GM21576 (cell line): ENCODE measurements around the gene WDR53.
"Not testable (repeated sequence)": the region's sequence is repeated elsewhere in the genome, so short reads cannot be mapped to it uniquely, and the experiment has no call there.

Experiments used
- ATAC-seq: cut with Tn5 transposase; IDR thresholded peaks from one replicate; pipeline ENCODE4 v1.9.1; 2021; ENCODE audit warnings: mild to moderate bottlenecking, moderate library complexity; ENCODE audit not compliant: unreplicated experiment

The WDR53 gene

DNA sequence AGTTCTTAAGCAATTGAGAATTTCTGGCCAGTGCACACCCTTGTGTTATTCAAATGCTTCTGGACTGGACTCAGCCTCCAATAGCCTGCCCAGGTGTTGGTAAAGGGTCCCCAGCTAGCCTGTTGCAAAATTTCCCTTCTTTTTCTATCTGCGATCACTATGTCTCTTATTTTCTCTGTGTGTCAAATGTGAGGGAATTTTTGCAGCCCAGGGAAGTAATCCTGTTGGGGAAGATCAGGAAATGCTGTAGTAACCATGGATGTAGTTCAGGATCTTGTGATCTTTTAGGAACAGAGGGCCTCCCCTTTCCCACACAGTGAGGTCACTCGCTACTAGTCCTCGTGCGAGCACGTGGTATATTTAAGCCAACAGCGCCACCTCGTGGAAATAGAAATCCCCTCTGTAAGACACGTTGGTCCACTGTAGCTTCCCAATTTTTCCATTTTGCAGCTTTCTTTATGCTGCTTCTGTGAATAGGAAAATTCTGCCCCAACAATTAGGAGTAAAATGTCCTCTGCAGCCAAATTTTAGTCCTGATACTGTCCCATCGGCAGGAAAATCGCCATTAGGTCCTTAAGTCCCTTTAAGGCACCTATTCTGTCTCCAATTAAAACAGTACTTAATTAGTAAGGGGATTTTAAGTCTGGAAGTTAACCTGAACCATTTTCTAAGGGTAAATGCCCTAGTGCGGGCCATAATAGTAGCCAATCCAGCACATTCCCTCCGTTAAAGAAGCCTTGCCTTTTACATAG lies 49.2 kb downstream of the WDR53 start:
- ATAC-seq = no peak

DNA sequence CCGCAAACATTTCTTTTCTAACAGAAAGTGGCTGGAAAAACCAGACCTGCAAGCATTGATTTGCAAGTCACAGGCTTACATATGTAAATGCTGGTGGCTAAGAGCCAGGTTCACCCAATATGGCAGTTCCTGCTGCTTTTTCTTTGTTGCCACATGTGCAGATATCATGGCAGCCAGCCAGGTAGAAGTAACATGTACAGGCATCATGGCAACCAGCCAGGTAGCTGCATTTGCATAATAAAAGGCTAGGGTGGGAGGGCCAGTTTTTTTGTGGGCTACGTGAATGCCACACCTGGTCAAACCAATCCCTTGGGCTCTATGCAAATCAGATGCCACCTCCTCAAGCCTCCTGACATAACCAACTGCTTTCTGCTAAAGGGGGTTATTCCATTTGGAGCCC lies 50.4 kb downstream of the WDR53 start:
- ATAC-seq = no peak

DNA sequence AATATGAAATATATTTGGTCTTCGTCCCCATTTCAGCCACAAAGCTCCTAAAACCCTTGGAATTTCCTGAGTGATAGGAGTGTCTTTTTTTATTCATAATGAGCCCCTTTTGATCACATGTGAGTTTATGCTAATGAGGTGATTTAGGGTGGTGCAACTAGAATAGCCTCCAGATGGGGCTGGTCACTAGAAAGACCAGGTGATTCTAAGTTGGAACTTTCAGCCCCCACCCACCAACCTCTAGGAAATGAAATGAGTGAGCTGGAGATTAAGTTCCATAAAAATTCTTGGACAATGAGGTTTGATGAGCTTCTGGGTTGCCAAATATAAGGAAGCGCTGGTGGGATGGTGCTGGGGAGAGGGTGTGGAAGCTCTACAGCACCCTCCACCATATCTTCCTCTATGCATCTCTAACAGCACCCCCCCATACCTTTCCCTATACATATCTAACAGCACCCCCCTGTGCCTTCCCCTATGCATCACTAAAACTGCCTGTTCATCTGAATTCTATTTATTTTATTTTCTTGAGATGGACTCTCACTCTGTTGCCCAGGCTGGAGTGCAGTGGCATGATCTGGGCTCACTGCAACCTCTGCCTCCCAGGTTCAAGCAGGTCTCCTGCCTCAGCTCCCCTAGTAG lies 51.1 kb downstream of the WDR53 start:
- no peak for ATAC-seq

DNA sequence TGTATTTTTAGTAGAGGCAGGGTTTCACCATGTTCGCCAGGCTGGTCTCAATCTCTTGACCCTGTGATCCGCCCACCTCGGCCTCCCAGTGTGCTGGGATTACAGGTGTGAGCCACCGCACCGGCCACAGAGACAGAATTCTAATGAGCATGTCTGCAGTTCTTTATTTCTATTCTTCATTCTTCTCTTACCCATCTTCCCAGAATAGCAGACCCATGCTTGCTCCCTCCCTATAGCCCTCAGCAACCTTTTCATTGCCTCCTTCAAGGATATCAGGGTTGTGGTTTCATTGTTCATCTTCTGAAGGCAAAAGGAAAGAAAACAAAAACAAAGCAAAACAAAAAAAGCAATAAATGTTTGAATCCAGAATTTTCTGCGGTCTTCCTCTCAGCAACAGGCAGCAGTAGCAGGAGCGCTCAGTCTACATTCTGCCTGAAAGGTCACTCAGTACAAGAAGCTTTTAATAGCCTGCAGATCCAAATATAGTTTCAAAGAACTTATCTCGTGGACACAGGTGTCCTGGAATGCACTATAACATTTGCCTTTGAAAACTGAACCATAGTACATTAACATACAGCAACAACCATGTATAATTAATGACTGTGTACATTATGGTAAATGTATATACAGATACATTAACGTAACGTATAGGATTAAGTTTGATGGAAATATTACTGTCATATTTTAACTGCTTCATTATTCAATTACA lies 53.3 kb downstream of the WDR53 start, which contains the start of gene SMCO1:
SMCO1 (minus strand) TSS at position 434 of the 709 bp plus-strand sequence; CDS start at position 297, 137 bp downstream.
- no peak for ATAC-seq

DNA sequence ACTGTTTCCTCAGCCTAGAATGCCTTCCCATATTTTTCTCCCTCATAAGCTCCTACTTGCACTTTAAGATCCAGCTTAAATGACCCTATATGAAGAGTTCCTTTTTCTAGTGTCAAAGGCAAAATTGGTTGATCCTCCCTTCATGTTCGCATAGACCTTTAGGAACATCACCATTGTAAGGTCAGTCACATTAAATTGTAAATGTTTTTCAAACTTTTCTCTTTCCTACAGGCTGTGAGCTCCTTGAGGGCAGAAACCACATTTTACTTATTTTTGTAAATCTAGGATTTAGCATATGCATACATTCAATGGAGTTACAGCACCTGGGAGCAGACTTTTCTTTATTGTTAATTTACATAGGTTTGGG lies 54.0 kb downstream of the WDR53 start:
- no peak for ATAC-seq

DNA sequence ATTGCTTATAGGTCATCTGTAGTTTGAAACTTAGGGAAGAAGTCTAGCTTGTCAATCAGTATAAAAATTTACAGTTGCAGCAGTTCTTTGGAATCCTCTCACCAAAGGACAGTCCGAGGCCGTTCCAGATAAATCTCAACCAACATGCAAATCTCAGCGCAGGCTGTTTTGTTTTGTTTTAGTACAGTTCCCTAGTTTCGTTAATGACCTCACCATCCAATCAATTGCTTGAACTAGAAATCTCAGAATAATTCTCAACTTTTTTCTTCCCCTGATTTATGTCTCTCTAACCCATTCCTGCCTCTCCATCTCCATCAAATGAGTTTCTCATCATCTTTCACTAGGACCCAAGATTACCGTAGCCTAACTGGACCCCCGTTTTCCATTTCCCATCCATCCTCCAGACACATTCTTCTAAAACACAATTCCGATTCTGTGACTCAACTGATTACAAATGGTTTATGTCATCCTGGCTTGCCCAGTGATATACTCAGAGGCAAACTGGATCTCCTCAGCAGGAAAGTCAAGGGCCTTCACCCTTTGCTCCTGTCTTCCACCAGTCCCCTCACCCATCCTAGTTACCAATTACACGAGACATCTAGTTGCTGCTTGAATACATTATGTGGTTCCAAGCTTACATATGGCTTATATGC lies 54.5 kb downstream of the WDR53 start:
- no peak for ATAC-seq

- ATAC-seq = not testable (repeated sequence)
These were observed 56.5 kb downstream of the WDR53 start for GRCh38 chr3:196511646-196512425.

GRCh38 chr3:196511108-196511507 lies 57.2 kb downstream of the WDR53 start:
- not testable (repeated sequence) for ATAC-seq

DNA sequence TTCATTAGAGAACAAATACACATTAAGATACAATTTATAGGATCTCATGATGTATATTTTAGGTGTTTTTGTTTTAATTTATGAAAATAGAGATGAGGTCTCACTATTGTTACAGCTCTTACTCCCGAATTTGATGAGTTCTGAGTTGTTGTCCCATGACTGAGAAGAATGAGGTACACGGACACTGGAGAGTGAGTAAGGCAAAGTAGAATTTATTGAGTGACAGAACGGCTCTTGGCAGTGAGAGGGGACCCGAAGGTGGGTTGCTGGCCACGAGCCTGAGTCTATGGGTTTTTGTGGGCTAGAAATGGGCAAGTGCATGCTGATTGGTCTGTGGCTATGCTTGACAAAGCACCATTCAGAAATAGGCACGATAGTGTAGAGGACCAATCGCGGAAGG lies 61.7 kb downstream of the WDR53 start:
- ATAC-seq = no peak

- ATAC-seq = no peak
These were observed 63.8 kb downstream of the WDR53 start for GRCh38 chr3:196504556-196504955.
